ENCODE measurements around the gene KLHL35.

- no peak for TF ChIP-seq CTCF (IDR thresholded peaks at IDR 0.05)
- no peak for TF ChIP-seq POLR2AphosphoS5 (IDR thresholded peaks at IDR 0.05)
Observed at GRCh38 chr11:75373201-75373600, 59.8 kb downstream of the KLHL35 start.
